GM19397 (cell line): Measurements from ENCODE around the gene ISCU.
"Not testable (repeated sequence)": the region's sequence is repeated elsewhere in the genome, so short reads cannot be mapped to it uniquely, and the experiment has no call there.

Experiments used
- ATAC-seq: cut with Tn5 transposase; IDR thresholded peaks from one replicate; pipeline ENCODE4 v1.9.1; 2021; ENCODE audit warnings: mild to moderate bottlenecking, moderate library complexity; ENCODE audit not compliant: unreplicated experiment

ISCU gene

DNA sequence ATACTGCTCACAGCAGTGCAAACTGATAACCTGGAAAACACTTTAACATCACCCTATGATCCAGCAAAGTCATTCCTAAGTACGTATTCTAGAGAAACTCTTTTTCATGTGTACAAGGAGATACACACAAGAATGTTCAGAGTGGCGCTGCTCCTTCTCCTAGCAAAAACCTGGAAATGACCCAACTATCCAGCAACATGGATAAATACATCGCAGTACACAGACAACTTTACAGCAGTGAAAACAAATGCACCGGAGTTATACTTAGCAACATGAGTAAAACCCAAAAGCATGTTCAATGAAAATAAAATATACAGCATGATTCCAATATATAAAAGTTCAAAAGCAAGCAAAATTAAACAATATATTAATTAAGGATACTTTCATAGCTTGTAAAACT is 20.1 kb upstream of the ISCU start:
- ATAC-seq = no peak

GRCh38 chr12:108543652-108544051 is 18.7 kb upstream of the ISCU start:
- ATAC-seq = no peak

- no peak for ATAC-seq
Measured at GRCh38 chr12:108547686-108548085, 14.7 kb upstream of the ISCU start.

- no peak for ATAC-seq
Measured at GRCh38 chr12:108548954-108549521, 13.4 kb upstream of the ISCU start.

DNA sequence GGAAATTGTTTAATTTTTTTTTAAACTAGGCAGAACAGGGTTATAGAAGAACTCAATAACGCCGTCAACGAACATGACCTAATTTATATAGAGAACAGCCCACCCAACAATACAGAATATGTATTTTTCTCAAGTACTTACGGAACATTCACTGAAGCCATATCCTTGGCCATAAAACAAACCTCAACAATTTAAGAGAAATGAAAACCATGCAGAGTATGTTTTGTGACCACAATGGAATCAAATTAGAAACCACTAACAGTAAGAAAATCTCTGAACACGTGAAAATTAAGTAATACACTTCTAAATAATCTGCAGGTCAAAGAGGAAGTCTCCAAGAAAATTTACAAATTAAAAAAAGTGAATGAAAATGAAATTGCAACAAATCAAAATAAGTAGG is 10.9 kb upstream of the ISCU start:
- ATAC-seq = no peak

DNA sequence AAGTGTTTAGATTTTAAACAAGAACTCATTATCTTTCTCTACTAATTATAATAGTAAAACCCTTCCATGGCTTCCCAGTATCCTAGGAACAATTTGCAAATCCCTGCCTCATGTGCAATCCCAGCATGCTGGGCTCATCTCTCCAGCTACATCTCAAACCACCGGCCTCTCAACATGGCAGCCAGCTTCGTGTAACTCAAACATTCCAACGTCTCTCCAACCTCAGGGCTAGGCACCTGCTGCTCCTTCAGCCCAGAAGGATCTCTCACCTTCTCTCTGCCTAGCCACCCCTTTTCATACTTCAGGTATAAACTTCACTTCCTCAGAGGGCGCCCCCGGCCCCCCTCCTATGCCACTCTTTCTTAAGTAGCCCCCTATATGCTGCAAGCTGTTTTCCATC is 8.6 kb upstream of the ISCU start:
- ATAC-seq = no peak

- ATAC-seq = not testable (repeated sequence)
Measured at GRCh38 chr12:108555383-108555782, 7.0 kb upstream of the ISCU start.

- ATAC-seq = no peak
Measured at GRCh38 chr12:108559007-108559655, 3.3 kb upstream of the ISCU start.

- no peak for ATAC-seq
Measured at GRCh38 chr12:108559748-108560147, 2.6 kb upstream of the ISCU start.

- ATAC-seq = no peak
Measured at GRCh38 chr12:108560321-108560721, 2.1 kb upstream of the ISCU start.

- ATAC-seq = peak; percentile 42
Measured at GRCh38 chr12:108560752-108561719, 1.4 kb upstream of the ISCU start, which contains the start of gene SART3. Gene SART3 (minus strand): TSS chr12:108561173. CDS start chr12:108561154, 19 bp downstream.

- no peak for ATAC-seq
Measured at GRCh38 chr12:108561852-108562347, 496 bp upstream of the ISCU start.

- ATAC-seq = peak; percentile 25
Measured at GRCh38 chr12:108563136-108563803, 874 bp downstream of the ISCU start.

DNA sequence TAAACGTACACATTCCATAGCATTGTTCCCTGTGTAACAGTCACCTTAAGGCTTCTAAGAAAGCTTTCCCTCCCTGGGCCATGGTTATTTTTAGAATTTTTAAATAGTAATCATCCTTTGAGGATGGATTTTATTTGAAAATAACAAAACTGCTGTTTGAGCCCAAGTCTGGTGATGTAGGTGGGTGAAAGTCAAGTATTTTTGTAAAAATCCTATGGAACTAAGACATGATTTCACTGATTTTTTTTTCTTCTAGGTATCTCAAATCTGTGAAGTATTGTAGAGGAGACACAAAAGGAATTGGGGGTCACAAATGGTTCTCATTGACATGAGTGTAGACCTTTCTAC is 1.4 kb downstream of the ISCU start:
- ATAC-seq = no peak

DNA sequence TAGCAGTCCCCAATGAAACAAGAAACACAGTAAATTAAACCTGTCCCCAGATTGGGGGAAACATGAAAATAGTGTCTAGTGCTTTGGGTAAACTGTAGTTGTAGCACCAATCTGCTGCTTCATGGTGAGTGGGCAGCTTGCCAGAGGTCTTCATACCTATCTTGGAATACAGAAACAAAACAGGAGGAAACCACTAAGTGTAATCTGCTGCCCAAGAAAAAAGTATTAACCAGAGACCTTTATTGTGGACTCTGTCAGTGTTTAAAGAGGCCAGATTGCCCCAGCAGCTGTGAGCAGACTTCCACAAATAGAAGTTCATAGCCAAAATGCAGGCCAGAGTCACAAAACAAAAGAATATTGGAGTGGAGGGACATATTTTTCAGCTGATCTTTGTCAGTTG is 2.3 kb downstream of the ISCU start:
- ATAC-seq = no peak

GRCh38 chr12:108565146-108565545 is 2.8 kb downstream of the ISCU start:
- no peak for ATAC-seq

- ATAC-seq = no peak
Measured at GRCh38 chr12:108565976-108566375, 3.6 kb downstream of the ISCU start.

DNA sequence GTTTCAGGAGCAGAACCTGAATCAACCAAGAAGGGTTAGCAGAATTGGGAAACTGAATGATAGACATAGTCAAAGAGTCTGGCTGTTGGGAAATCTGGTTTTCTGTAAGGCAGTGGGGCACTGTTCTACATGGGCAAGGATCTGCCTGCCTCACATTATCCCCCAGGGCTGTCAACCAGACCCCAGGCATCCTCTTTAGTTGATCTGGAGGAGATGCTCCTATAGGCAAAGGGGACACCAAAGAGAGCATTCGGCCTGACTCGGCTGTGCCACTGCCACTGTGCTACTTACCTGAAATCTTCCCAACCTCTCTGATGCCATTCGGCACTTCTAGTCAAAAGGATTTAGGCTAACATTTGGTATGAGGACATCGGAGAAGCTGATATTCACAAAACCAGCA is 4.1 kb downstream of the ISCU start:
- ATAC-seq = no peak

- no peak for ATAC-seq
Measured at GRCh38 chr12:108567406-108568337, 5.3 kb downstream of the ISCU start.
